Skeletal muscle satellite cell (primary cell): ENCODE data around the gene AGPAT2. TPM values are rescaled to one million over a fixed set of nuclear protein-coding genes. Genes with fewer than 3 reads are reported as not detected.

ENCODE experiments used
- H3K27me3 ChIP-seq: 2 replicates; pipeline ENCODE4 v1.7.0; 2013; ENCODE audit warnings: low read length; ENCODE audit not compliant: control insufficient read depth, insufficient read depth
- H3K36me3 ChIP-seq: 2 replicates; pipeline ENCODE4 v1.7.0; 2013; ENCODE audit warnings: mild to moderate bottlenecking, control low read depth, low read length; ENCODE audit not compliant: insufficient read depth
- H3K4me1 ChIP-seq: 2 replicates; pipeline ENCODE4 v1.7.0; 2013; ENCODE audit warnings: low read length; ENCODE audit not compliant: control insufficient read depth, insufficient read depth
- H3K4me2 ChIP-seq: 2 replicates; pipeline ENCODE4 v1.7.0; 2013; ENCODE audit warnings: mild to moderate bottlenecking, low read length
- H3K4me3 ChIP-seq: 2 replicates; pipeline ENCODE4 v1.7.0; 2013; ENCODE audit warnings: low read length
- H3K9ac ChIP-seq: 2 replicates; pipeline ENCODE4 v1.7.0; 2013; ENCODE audit warnings: mild to moderate bottlenecking, low read depth, low read length, moderate library complexity
- H3K9me3 ChIP-seq: replicated peaks from 2 replicates; pipeline ENCODE4 v1.7.0; 2013; ENCODE audit warnings: mild to moderate bottlenecking, control low read depth, low read length
- total RNA-seq: library from RNA; depleted of rRNA; stranded (reverse); fragments of >200 nt; gene quantifications from 2 replicates; pipeline ENCODE4 v1.2.3, GENCODE V29; 2012; rRNA removed

AGPAT2 gene
- total RNA-seq, result 35.0 and 38.4 TPM in 2 replicates

- H3K4me1 ChIP-seq, result peaks cover 14% of the 10 kb centered on the region
- H3K27me3 ChIP-seq, result no peaks in the 10 kb centered on the region
- H3K4me3 ChIP-seq, result peak within 1 kb of the TSS; percentile 94
- H3K9me3 ChIP-seq, result no peaks in the 10 kb centered on the region
- H3K36me3 ChIP-seq, result no peaks in the 10 kb centered on the region
- H3K9ac ChIP-seq, result peak within 1 kb of the TSS; percentile 86
- peak within 1 kb of the TSS; percentile 99 for H3K4me2 ChIP-seq
Observed at GRCh38 chr9:136686794-136687711, at the start of gene AGPAT2. Gene AGPAT2, minus strand, starts transcription at chr9:136687457. Its CDS starts 100 bp downstream, at chr9:136687357.

- Histone ChIP-seq H3K27me3 (peaks cover 28% of the 10 kb centered on the region), H3K36me3 (no peaks in the 10 kb centered on the region), H3K9ac (no peak overlapping the region), H3K4me1 (peaks cover under 1% of the 10 kb centered on the region), H3K4me3 (no peak overlapping the region), H3K9me3 (no peaks in the 10 kb centered on the region), H3K4me2 (no peak overlapping the region)
Observed at GRCh38 chr9:136735812-136736480, 48.7 kb upstream of the AGPAT2 start.

GRCh38 chr9:136734837-136735496 is 47.7 kb upstream of the AGPAT2 start:
- Histone ChIP-seq H3K4me1 (no peaks in the 10 kb centered on the region), H3K9me3 (no peaks in the 10 kb centered on the region), H3K4me3 (no peak overlapping the region), H3K9ac (no peak overlapping the region), H3K36me3 (no peaks in the 10 kb centered on the region), H3K4me2 (no peak overlapping the region), H3K27me3 (peaks cover 19% of the 10 kb centered on the region)

GRCh38 chr9:136733611-136734010 is 46.4 kb upstream of the AGPAT2 start:
- H3K27me3 ChIP-seq, result peaks cover 6% of the 10 kb centered on the region
- H3K4me3 ChIP-seq, result no peak overlapping the region
- no peak overlapping the region for H3K9ac ChIP-seq
- no peak overlapping the region for H3K4me2 ChIP-seq
- H3K4me1 ChIP-seq, result peaks cover 8% of the 10 kb centered on the region
- no peaks in the 10 kb centered on the region for H3K36me3 ChIP-seq
- H3K9me3 ChIP-seq, result no peaks in the 10 kb centered on the region

- H3K4me3 ChIP-seq, result no peak overlapping the region
Observed at GRCh38 chr9:136732444-136733178, 45.4 kb upstream of the AGPAT2 start.

GRCh38 chr9:136729926-136730325 is 42.7 kb upstream of the AGPAT2 start:
- Histone ChIP-seq H3K4me1 (peaks cover 25% of the 10 kb centered on the region), H3K27me3 (no peaks in the 10 kb centered on the region), H3K4me3 (no peak overlapping the region), H3K36me3 (peaks cover 18% of the 10 kb centered on the region), H3K4me2 (peak overlapping the region; percentile 99), H3K9ac (no peak overlapping the region), H3K9me3 (no peaks in the 10 kb centered on the region)

More at GRCh38 chr9:136732444-136733178, 45.4 kb upstream of the AGPAT2 start:
- H3K4me1 ChIP-seq, result peaks cover 8% of the 10 kb centered on the region
- H3K36me3 ChIP-seq, result no peaks in the 10 kb centered on the region
- no peaks in the 10 kb centered on the region for H3K9me3 ChIP-seq
- no peak overlapping the region for H3K9ac ChIP-seq
- H3K27me3 ChIP-seq, result no peaks in the 10 kb centered on the region
- no peak overlapping the region for H3K4me2 ChIP-seq

- Histone ChIP-seq H3K27me3 (no peaks in the 10 kb centered on the region), H3K4me3 (peak overlapping the region; percentile 96), H3K4me2 (peak overlapping the region; percentile 99), H3K4me1 (peaks cover 25% of the 10 kb centered on the region), H3K9me3 (no peaks in the 10 kb centered on the region), H3K36me3 (peaks cover 26% of the 10 kb centered on the region), H3K9ac (peak overlapping the region; percentile 95)
Observed at GRCh38 chr9:136729144-136729543, 41.9 kb upstream of the AGPAT2 start.

- Histone ChIP-seq H3K9me3 (no peaks in the 10 kb centered on the region), H3K4me1 (peaks cover 25% of the 10 kb centered on the region), H3K9ac (peak overlapping the region; percentile 95), H3K27me3 (no peaks in the 10 kb centered on the region), H3K4me2 (peak overlapping the region; percentile 99), H3K4me3 (peak overlapping the region; percentile 96), H3K36me3 (peaks cover 31% of the 10 kb centered on the region)
Observed at GRCh38 chr9:136728548-136729123, 41.4 kb upstream of the AGPAT2 start.

- peaks cover 25% of the 10 kb centered on the region for H3K4me1 ChIP-seq
Observed at GRCh38 chr9:136728080-136728547, 40.9 kb upstream of the AGPAT2 start.

GRCh38 chr9:136726631-136727191 is 39.5 kb upstream of the AGPAT2 start:
- H3K9me3 ChIP-seq, result no peaks in the 10 kb centered on the region
- no peaks in the 10 kb centered on the region for H3K27me3 ChIP-seq
- peak overlapping the region; percentile 96 for H3K4me3 ChIP-seq
- H3K36me3 ChIP-seq, result peaks cover 44% of the 10 kb centered on the region
- H3K4me1 ChIP-seq, result peaks cover 25% of the 10 kb centered on the region
- peak overlapping the region; percentile 99 for H3K4me2 ChIP-seq
- H3K9ac ChIP-seq, result peak overlapping the region; percentile 95

More at GRCh38 chr9:136728080-136728547, 40.9 kb upstream of the AGPAT2 start:
- H3K4me2 ChIP-seq, result peak overlapping the region; percentile 99
- no peaks in the 10 kb centered on the region for H3K9me3 ChIP-seq
- no peaks in the 10 kb centered on the region for H3K27me3 ChIP-seq
- H3K4me3 ChIP-seq, result peak overlapping the region; percentile 96
- peaks cover 37% of the 10 kb centered on the region for H3K36me3 ChIP-seq
- peak overlapping the region; percentile 95 for H3K9ac ChIP-seq
